Esophagus squamous epithelium (tissue), 4 donors: ENCODE data around the gene FGF11.

Experiments
- POLR2A ChIP-seq, 4 donors: fragments of 450-650 bp; IDR thresholded peaks; one replicate each; pipeline ENCODE4 v1.6.1; 2017; ENCODE audit warnings: antibody characterized with exemption in 4 of 4, mild to moderate bottlenecking in 4 of 4, moderate library complexity in 3 of 4
- TF ChIP-seq, protein P1 (sequence below), 6 experiments: fragments of 450-650 bp in 4 of 6; fragments of 200-600 bp in 2 of 6; sonication (generic) in 2 of 6; IDR thresholded peaks; one replicate each; pipeline ENCODE4 v1.5.1; 2016 to 2019; ENCODE audit warnings: antibody characterized with exemption in 6 of 6, mild to moderate bottlenecking in 4 of 6, moderate library complexity in 4 of 6

DNA sequence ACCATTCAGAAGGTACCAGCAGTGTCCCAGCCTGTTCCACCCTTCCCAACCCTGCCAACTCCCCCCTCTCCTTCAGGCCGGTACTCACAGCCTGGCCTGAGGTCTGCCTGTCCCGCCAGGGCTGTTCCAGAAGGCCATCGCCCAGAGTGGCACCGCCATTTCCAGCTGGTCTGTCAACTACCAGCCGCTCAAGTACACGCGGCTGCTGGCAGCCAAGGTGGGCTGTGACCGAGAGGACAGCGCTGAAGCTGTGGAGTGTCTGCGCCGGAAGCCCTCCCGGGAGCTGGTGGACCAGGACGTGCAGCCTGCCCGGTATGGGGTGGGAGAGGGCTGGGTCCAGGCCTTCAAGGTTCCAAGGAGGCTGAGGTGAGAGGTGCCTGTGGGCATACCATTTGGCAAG is 24.5 kb upstream of the FGF11 start:
- TF ChIP-seq, protein P1, sequence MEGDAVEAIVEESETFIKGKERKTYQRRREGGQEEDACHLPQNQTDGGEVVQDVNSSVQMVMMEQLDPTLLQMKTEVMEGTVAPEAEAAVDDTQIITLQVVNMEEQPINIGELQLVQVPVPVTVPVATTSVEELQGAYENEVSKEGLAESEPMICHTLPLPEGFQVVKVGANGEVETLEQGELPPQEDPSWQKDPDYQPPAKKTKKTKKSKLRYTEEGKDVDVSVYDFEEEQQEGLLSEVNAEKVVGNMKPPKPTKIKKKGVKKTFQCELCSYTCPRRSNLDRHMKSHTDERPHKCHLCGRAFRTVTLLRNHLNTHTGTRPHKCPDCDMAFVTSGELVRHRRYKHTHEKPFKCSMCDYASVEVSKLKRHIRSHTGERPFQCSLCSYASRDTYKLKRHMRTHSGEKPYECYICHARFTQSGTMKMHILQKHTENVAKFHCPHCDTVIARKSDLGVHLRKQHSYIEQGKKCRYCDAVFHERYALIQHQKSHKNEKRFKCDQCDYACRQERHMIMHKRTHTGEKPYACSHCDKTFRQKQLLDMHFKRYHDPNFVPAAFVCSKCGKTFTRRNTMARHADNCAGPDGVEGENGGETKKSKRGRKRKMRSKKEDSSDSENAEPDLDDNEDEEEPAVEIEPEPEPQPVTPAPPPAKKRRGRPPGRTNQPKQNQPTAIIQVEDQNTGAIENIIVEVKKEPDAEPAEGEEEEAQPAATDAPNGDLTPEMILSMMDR (IDR thresholded peaks at IDR 0.05), result no peak
- TF ChIP-seq POLR2A (IDR thresholded peaks at IDR 0.05), result no peak
